Suppressor macrophage treated with lipopolysaccharide for 1 hour (primary cell): ENCODE data around the gene MAN2A1.

ENCODE experiments used
- DNase-seq, 3 donors: peaks; one replicate each; pipeline ENCODE4 v3.0.0-alpha.2; 2020 to 2022

Gene MAN2A1

GRCh38 chr5:109708813-109709212, 19.1 kb downstream of the MAN2A1 start:
- no peak for DNase-seq

- DNase-seq = no peak
Measured at GRCh38 chr5:109709225-109709624, 19.5 kb downstream of the MAN2A1 start.

DNA sequence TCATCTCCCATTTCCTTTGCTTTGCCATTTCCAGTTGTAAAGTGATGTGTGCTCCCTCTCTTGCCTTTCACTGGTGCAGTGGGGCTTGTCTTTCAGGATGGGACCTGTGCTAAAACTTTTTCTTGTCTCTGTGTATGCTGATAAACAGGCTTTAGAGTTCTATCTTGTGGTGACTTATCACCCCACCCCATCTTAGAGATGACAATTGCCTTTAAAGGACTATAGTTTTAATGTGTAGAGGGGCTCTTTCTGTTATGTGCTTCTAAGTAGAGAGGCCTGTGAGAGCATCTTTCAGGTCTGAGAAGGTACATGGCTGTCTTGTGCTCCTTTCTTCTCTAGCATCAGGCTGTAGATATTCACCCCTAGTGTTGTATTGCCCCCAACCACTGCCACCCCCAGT, 21.9 kb downstream of the MAN2A1 start:
- no peak for DNase-seq

GRCh38 chr5:109713453-109713852, 23.7 kb downstream of the MAN2A1 start:
- DNase-seq = no peak

DNA sequence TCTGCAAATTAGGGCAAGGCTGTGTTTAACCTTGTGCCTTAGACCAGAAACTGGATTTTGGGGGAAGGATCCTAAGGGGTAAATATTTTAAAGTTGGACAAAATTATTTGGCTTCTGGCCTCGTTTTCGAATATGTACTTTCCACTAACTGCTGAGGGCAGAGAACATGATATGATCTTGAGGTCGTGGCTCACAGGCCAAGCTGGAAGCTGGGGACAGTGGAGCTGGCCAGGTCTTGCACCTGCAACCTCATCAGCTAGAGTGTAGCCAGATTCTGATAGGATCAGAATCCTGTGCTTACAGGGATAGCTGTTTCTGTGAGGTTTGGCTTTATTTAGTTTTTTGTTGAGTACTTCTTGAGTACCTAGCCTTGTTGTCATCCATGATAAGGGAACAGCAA, 24.9 kb downstream of the MAN2A1 start:
- DNase-seq = no peak

- DNase-seq = peak in 1 of 3 donors; percentile 16
Measured at GRCh38 chr5:109718216-109718615, 28.5 kb downstream of the MAN2A1 start.

- peak in 2 of 3 donors; percentile 21 to 23 for DNase-seq
Measured at GRCh38 chr5:109718632-109719031, 28.9 kb downstream of the MAN2A1 start.

GRCh38 chr5:109719978-109720377, 30.3 kb downstream of the MAN2A1 start:
- no peak for DNase-seq

DNA sequence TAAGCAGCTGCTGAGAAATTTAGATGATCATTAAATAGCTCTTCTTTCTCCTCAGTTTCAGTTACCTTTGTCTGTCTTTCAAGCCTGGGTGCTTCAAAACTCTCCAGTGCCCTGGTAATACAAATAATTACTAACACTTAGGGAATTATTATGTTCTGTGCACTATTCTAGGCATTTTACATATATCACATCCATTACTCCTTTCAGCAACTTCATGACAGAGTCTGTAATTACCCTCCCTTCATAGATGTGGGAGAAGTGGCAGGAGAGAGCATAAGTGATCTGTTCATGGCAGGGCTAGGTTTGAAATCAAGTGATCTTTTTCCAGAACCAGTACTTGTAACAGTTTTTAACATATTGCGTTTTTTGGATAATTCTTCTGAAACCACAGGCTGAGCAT, 32.0 kb downstream of the MAN2A1 start:
- DNase-seq = no peak

DNA sequence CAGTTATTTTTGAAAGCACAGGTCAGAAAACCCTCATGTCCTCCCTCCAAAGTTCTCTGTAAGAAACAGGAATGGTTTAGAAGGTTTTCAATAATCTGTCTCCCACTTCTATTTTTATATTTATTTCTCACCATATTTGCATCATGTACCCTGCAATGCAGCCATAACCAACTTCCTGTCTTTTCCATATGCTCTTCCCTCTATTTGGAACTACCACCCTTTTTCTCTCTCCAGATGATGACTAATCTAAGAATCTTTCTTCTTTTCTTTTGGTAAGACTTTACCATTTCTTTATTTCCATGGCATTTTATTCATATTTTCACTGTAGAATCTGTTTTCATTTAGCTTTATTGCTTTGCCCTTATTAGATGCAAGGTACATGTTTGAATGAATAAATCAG, 33.9 kb downstream of the MAN2A1 start:
- no peak for DNase-seq

- DNase-seq = no peak
Measured at GRCh38 chr5:109725135-109725534, 35.4 kb downstream of the MAN2A1 start.

DNA sequence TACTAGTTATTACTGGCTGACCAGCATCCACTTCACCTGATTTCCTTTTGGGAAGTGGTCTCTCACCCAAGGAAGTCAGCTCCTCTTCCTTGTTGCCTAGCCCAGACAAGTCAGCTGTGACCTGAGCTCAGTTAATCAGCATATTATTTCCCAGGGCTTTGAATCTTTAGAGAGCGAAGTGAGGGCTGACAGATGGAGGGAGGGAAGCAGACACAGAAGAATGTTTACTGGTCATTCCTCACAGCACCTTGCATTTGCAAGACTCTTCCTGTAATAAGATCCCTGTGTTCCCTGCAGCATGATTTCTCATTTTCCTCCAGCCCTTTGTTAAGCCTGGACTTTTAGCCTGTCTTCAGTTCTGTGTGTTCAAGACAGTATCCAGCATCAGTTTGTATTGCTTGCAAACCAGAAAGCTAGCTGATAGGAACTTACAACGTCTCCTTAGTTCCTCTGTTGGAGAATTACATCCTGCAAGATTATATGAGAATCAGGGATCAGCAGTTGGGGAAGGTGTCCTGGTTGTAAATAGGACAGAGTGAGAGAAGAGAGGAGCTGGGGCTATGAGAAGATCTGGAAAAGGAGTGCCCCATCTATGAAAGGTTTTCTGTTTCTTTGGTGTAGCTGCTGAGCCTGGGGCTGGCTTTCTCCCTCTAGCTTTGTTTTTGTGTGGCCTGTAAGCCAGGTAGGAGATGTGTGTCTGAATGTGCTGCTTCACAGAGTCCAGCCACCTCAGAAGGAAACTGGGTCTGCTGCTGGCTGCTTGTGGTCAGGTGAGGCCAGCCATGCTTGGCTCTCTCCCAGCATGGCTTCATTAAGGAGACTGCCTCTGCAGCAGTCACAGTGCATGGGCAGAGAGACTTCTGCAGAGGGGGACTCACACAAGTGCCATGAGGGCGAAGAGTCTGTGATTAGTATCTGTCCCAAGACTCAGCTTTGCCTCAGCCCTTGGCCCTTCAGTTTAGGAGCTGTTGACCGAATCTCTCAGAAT, 50.3 kb downstream of the MAN2A1 start:
- no peak for DNase-seq

- no peak for DNase-seq
Measured at GRCh38 chr5:109740966-109741365, 51.2 kb downstream of the MAN2A1 start.

- DNase-seq = no peak
Measured at GRCh38 chr5:109741390-109741789, 51.7 kb downstream of the MAN2A1 start.

GRCh38 chr5:109743041-109743531, 53.4 kb downstream of the MAN2A1 start:
- DNase-seq = peak; percentile 50 to 67 (median 60)

DNA sequence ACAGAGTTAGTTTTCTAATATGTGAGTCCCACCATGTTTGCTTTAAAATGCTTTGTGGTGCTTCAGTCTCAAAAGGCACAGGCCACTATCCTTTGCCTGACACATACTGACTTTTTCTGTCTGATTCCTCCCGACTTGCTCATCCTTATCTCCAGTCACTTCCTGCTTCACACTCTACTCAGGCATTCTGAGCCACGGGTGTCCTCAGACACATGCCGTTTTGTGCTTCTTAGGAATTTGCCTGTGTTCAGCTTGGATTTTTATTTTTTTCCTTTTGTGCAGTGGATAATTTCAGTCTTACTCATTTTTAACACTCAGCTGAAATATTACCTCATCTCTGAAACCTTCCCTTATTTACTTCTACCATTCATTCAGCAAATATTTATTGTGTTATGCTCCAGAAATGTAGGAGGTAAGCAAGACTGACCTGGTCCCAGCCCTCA, 54.1 kb downstream of the MAN2A1 start:
- DNase-seq = peak in 2 of 3 donors; percentile 26 to 30

GRCh38 chr5:109744261-109744660, 54.5 kb downstream of the MAN2A1 start:
- no peak for DNase-seq

GRCh38 chr5:109748546-109748945, 58.8 kb downstream of the MAN2A1 start:
- peak in 2 of 3 donors; percentile 13 to 21 for DNase-seq

- DNase-seq = peak in 2 of 3 donors; percentile 43 to 48
Measured at GRCh38 chr5:109750463-109750862, 60.7 kb downstream of the MAN2A1 start.

GRCh38 chr5:109753279-109753678, 63.6 kb downstream of the MAN2A1 start:
- DNase-seq = no peak

- no peak for DNase-seq
Measured at GRCh38 chr5:109754319-109754718, 64.6 kb downstream of the MAN2A1 start.

DNA sequence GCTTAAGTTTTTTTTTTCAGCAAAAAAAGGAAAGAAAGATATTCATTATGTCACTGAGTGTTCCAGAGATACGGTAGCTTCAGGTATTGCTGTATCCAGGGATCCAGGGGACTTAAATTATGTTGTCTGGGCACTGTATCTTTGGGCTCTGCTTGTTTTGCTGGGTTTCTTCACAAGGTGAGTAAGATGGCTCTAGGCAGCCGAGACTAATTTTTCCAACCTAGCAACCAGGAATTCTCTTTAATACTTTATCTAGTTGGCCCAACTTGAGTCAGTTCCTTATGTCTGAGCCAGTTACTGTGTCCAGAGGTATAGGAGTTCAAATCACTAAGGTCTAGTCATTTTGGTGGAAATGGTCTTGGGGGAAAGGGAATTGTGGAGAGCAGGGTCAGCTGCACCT, 66.0 kb downstream of the MAN2A1 start:
- no peak for DNase-seq

DNA sequence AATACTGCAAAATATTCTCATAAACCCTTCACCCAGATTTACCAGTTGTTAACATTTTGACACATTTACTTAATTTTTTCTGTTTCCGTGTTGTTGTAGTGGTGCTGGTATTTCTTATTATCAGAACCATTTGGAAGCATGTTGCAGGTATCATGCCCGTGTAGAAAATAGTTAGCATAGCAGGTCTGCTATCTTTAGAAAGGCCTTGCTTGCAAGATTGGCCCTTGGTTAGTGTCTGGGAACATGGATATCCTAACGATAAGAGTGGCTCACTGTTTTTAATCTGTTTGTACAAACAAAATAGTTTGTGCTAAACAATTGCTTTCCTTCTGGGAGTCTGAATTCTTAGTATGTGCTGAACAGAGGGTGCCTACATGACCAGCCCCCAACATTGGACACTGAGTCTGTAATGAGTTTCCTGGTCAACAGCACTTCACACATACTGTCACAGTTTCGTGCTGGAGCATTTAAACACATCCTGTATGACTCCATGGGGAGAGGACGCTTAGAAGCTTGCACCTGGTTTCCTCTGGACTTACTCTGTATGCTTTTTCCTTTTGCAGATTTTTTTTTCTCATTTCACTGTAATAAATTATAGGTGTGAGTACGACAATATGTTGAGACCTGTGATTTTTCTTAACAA, 66.9 kb downstream of the MAN2A1 start:
- no peak for DNase-seq

GRCh38 chr5:109757490-109757889, 67.8 kb downstream of the MAN2A1 start:
- no peak for DNase-seq
